Activated naive CD8-positive, alpha-beta T cell treated with anti-CD3 and anti-CD28 coated beads, Interleukin-2, amount 50 U/mL, for 24 hours (primary cell): Measurements from ENCODE around the gene TRDN.

Experiments used
- ATAC-seq: fragments of 150-1000 bp; cut with Tn5 transposase; one replicate; pipeline ENCODE4 v1.10.0; 2021
- DNase-seq: peaks from one replicate; pipeline ENCODE4 v3.0.0; 2021
- H3K27ac Mint-ChIP-seq: one replicate; pipeline ENCODE4 v1.8.0; 2021; ENCODE audit warnings: mild to moderate bottlenecking, mixed read lengths
- H3K27me3 Mint-ChIP-seq: one replicate; pipeline ENCODE4 v1.8.0; 2021; ENCODE audit warnings: mixed read lengths
- H3K36me3 Mint-ChIP-seq: one replicate; pipeline ENCODE4 v1.8.0; 2021; ENCODE audit warnings: low read depth, mixed read lengths
- H3K4me1 Mint-ChIP-seq: one replicate; pipeline ENCODE4 v1.8.0; 2021; ENCODE audit warnings: mixed read lengths
- H3K4me3 Mint-ChIP-seq: one replicate; pipeline ENCODE4 v1.8.0; 2021; ENCODE audit warnings: mild to moderate bottlenecking, moderate library complexity, mixed read lengths
- H3K9me3 Mint-ChIP-seq: one replicate; pipeline ENCODE4 v1.8.0; 2021; ENCODE audit warnings: mixed read lengths

The TRDN gene

DNA sequence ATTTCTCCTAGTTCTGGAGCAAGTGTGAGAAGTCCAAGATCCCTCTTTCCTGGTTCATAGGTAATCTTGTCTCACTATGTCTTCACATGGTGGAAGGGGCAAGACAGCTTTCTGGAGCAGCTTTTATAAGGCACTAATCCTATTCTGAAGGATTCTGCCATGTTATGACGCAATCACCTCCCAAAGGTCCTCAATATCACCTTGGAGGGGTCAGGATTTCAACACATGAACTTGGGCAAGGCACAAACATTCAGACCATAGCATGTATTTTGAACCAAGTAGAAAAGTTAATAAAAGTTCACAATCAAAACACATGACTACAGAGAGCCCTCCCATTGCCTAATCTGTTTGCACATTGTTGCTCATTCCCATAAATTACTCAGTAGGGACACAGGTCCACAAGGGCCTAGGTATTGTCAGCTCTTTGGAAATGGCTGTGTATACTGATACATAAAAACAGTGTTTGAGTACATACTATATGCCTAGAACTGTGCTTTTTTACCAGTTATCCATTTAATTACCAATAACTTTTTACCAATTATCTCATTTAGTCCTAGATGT, 11.3 kb upstream of the TRDN start:
- Mint-ChIP-seq H3K4me1 (no peaks in the 10 kb centered on the region), H3K4me3 (no peak overlapping the region), H3K9me3 (no peaks in the 10 kb centered on the region), H3K27ac (no peak overlapping the region), H3K27me3 (no peaks in the 10 kb centered on the region), H3K36me3 (no peaks in the 10 kb centered on the region)
- ATAC-seq (no peak), DNase-seq (no peak)

DNA sequence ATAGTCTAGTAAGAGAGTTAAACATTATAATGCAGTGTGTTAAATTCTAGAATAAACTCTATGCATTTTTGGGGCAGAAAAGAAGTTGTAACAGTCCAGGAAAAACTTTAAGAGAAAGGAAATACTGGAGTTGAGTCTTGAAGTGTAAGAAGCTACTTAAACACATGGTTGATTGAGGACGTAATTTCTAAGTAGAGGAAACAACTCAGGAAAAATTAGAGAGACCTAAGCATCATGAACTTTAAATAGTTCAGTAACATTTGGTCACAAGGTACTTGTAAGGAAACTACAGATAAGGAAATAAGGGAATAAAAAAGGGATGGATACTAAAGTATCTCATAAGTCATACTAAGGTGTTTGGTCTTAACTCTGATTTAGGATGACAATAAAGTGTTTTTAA, 4.7 kb upstream of the TRDN start:
- Mint-ChIP-seq H3K27ac (no peak overlapping the region), H3K9me3 (no peaks in the 10 kb centered on the region), H3K27me3 (no peaks in the 10 kb centered on the region), H3K4me3 (no peak overlapping the region), H3K36me3 (no peaks in the 10 kb centered on the region), H3K4me1 (no peaks in the 10 kb centered on the region)
- ATAC-seq (no peak), DNase-seq (no peak)

DNA sequence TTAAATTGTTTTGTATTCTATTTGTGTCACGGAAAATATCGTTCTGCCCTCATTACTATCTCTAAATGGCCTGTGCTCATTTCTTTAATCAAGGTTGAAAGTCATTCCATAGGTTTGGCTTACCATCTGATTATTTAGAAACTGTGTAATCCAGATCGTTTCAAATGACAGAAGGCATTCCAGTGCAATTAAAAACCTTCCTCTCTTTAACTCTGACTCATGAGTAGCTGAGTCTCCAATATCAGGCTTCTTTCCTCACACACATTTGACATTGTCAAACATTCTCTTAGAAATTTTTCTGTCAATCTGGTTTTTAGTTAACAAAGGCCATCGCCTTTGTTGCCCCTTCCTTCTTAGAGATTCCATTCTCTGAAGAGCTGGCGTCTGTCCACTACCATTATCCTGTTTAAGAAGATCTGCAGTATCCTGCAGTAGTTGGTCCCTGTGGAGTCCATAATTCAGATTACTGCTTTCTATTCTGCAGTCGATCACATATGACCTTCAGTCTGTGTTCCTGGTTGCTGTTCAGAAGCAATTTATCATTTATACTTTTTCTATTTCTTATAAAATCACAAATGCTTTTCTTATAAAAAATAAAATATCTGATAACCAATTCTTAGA, 3.9 kb upstream of the TRDN start:
- no peak overlapping the region for H3K27ac Mint-ChIP-seq
- no peaks in the 10 kb centered on the region for H3K36me3 Mint-ChIP-seq
- H3K27me3 Mint-ChIP-seq: no peaks in the 10 kb centered on the region
- H3K4me1 Mint-ChIP-seq: no peaks in the 10 kb centered on the region
- no peak for ATAC-seq
- no peak for DNase-seq
- no peak overlapping the region for H3K4me3 Mint-ChIP-seq
- H3K9me3 Mint-ChIP-seq: no peaks in the 10 kb centered on the region

DNA sequence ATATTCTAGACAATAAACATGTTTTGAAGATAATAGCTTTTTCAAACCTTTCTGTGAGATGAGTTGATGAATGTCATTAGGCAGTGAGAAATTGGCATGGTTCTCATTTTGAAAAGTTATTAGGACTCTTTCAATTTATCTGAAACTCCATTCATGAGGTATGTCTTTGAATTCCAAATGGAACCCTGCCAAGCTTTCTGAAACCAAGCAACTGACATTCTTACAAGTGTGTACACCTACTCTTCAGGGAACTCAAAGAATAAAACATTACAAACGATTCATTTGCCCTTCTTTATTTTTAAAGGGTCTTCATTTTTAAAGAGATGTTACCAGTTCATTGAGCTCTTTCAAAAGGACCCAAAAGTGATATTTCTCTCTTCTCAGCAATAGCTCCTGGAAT, 2.1 kb upstream of the TRDN start:
- no peaks in the 10 kb centered on the region for H3K36me3 Mint-ChIP-seq
- no peak for DNase-seq
- no peak overlapping the region for H3K4me3 Mint-ChIP-seq
- no peaks in the 10 kb centered on the region for H3K4me1 Mint-ChIP-seq
- H3K27me3 Mint-ChIP-seq: no peaks in the 10 kb centered on the region
- ATAC-seq: no peak
- H3K27ac Mint-ChIP-seq: no peak overlapping the region
- H3K9me3 Mint-ChIP-seq: no peaks in the 10 kb centered on the region

DNA sequence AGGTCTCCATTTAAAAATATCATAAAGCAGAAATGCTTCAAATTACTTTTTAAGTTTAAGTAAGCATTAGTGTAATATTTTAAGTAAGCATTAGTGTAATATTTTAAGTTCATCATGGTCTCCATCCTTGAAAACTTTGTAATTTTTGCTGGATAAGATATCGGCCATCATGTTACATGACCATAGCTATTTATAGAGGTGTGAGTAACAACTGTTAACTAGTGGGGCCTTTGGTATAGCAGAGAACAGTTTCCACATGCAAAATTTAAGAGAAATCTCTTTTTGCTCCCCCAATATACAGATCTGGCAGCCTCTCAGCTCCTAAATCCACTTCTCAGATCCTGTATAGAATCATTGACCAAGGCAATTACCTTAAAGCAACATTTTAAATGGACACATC, 468 bp downstream of the TRDN start:
- no peak for DNase-seq
- Mint-ChIP-seq H3K4me1 (no peaks in the 10 kb centered on the region), H3K36me3 (no peaks in the 10 kb centered on the region), H3K9me3 (no peaks in the 10 kb centered on the region), H3K27me3 (no peaks in the 10 kb centered on the region), H3K4me3 (no peak overlapping the region), H3K27ac (no peak overlapping the region)
- ATAC-seq: no peak

DNA sequence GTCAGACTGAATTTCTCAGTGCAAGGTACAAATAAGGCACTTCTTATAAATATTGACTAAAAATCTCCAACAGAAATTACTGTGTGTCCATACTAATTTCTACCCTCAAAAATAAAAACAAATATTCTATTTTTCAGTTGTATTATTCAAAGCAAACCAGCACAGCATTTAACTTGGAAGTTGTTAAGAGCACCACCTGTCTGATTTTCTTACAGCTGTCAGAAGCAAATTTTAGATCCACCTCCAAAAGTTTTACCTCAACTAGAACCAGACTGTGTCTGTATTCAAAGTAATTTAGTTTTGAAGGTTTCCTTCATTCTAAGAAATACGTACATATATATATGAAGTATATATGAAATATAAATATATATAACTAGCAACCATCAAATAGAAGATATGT, 1.2 kb downstream of the TRDN start:
- Mint-ChIP-seq H3K36me3 (no peaks in the 10 kb centered on the region), H3K4me3 (no peak overlapping the region), H3K9me3 (no peaks in the 10 kb centered on the region), H3K27me3 (no peaks in the 10 kb centered on the region), H3K27ac (no peak overlapping the region), H3K4me1 (no peaks in the 10 kb centered on the region)
- no peak for ATAC-seq
- no peak for DNase-seq

DNA sequence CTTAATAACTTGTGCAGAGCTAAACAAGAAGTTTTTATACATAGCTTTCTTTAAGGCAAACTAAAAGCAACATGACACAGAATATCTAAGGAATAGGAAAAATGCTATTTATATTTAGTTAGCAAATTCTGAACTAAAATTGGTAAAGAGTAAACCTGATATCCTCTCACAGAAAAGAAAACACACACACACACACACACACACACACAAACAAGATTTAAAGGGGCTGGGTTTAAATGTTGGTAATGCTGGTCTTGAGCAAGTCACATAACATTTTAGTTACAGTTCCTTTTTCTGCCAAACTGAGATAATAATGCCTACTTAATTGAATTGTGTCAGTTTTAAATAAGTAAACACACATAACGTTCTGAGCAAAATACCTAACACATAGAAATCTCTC, 1.6 kb downstream of the TRDN start:
- Mint-ChIP-seq H3K36me3 (no peaks in the 10 kb centered on the region), H3K27ac (no peak overlapping the region), H3K27me3 (no peaks in the 10 kb centered on the region), H3K4me3 (no peak overlapping the region), H3K4me1 (no peaks in the 10 kb centered on the region), H3K9me3 (no peaks in the 10 kb centered on the region)
- DNase-seq: no peak
- ATAC-seq: no peak

DNA sequence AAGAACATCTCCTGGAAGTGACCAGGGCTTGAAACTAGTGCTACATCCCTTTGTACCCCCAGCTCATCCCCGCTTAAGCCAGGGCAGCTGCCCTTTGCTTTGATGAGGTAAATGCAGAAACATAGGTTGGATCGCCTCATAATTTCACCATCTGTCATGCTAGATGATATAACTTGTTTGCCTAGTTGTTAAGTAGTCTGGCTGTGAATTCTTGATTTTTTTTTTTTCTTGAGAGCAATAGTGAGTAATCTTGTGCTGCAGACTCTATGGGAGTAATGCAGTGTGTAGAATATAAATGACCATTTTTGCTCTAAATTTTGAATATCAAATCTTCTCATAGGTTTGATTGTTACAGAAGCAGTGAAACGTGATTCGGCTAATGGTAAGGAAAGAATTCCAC, 4.1 kb downstream of the TRDN start:
- no peaks in the 10 kb centered on the region for H3K36me3 Mint-ChIP-seq
- no peaks in the 10 kb centered on the region for H3K27me3 Mint-ChIP-seq
- no peaks in the 10 kb centered on the region for H3K9me3 Mint-ChIP-seq

DNA sequence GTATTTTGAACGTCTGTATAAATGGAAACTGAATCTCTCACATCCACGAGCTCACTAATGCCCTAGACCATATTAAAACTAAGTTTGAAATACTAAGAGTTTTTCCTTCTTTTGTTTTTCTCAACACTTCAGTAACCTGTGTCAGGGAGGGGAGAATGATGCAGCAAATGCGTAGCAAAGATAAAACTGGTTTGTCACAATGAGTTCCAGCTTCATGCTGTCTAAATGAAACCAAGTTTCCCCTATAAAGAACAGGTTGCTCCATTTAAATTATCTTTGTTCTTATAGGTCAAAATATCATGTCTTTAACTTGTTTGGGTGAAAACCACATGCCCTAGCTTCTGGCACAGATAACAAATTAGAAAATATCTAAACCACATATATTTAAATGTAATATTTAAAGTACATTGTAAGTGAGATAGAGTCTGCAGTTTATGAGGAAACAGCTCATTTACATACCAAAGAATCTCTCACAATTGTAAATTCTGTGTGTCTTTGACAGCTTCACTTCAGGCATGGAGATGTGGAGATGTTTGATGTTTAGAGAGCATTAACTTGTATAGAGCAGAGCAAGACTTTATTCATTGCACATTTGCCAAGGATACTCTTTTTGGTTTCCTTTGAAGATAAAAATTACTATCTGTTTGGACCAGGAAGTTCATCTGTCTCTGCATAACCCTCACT, 7.3 kb downstream of the TRDN start:
- H3K4me3 Mint-ChIP-seq: no peak overlapping the region

More for the DNA sequence above, 4.1 kb downstream of the TRDN start:
- no peaks in the 10 kb centered on the region for H3K4me1 Mint-ChIP-seq
- DNase-seq (no peak), ATAC-seq (no peak)
- no peak overlapping the region for H3K4me3 Mint-ChIP-seq
- no peak overlapping the region for H3K27ac Mint-ChIP-seq

DNA sequence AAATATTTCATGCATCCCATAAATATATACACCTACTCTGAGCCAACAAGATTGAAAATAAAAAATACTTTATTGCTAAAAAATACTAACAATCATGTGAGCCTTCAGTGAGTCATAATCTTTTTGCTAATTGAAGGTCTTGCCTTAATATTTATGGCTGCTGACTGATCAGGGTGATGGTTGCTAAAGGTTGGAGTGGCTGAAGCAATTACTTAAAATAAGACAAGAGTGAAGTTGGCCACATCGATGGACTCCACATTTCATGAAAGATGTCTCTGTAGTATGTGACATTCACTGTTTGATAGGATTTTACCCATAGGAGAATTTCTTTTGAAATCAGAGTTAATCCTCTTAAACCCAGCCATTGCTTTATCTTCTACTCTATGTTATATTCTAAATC, 11.1 kb downstream of the TRDN start:
- Mint-ChIP-seq H3K4me1 (no peaks in the 10 kb centered on the region), H3K4me3 (no peak overlapping the region), H3K27ac (no peak overlapping the region), H3K27me3 (no peaks in the 10 kb centered on the region), H3K36me3 (no peaks in the 10 kb centered on the region), H3K9me3 (no peaks in the 10 kb centered on the region)
- DNase-seq: no peak
- ATAC-seq: no peak

More for the DNA sequence above, 7.3 kb downstream of the TRDN start:
- Mint-ChIP-seq H3K36me3 (no peaks in the 10 kb centered on the region), H3K27ac (no peak overlapping the region), H3K4me1 (no peaks in the 10 kb centered on the region), H3K9me3 (no peaks in the 10 kb centered on the region), H3K27me3 (no peaks in the 10 kb centered on the region)
- no peak for DNase-seq
- ATAC-seq: no peak

DNA sequence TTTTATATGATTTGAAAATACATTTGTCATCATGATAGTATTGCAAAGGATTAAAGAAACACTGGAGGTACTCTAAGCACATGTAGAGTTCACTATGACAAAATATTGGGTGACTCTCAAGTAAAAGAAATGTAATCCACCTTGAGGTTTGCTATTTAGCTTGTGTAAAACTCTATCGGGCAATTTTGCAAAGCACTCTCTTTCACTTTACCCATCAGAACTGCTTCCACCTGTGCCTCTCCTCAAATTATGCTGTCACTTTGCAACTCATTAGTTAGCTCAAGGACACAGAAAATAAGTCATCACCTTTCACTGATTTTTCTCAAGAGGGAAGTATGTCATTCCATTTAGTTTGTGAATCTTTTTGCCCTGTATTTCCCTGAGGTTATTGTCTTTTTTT, 14.0 kb downstream of the TRDN start:
- H3K27ac Mint-ChIP-seq: no peak overlapping the region
- H3K4me1 Mint-ChIP-seq: no peaks in the 10 kb centered on the region
- H3K9me3 Mint-ChIP-seq: peaks cover 5% of the 10 kb centered on the region
- H3K27me3 Mint-ChIP-seq: no peaks in the 10 kb centered on the region
- ATAC-seq (no peak), DNase-seq (no peak)
- H3K36me3 Mint-ChIP-seq: no peaks in the 10 kb centered on the region
- no peak overlapping the region for H3K4me3 Mint-ChIP-seq

DNA sequence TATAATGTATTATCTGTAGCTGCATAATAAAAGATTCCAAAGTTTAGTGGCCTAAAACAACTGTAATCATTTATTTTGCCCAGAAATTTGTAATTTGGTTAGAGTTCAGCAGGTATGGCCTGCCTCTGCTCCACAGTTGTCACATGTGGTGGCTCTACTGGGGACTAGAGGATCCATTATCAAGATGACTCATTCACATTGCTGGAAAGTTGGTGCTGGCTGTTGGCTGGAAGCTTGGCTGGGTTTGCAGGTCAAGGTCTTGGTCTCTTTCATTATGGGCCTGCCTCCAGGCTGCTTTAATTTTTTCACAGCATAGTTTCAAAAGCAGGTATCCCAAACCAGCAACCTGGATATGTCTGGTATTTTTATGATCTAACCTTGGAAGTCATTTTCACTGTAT, 17.6 kb downstream of the TRDN start:
- no peaks in the 10 kb centered on the region for H3K27me3 Mint-ChIP-seq
- DNase-seq (no peak), ATAC-seq (no peak)
- no peak overlapping the region for H3K4me3 Mint-ChIP-seq
- H3K27ac Mint-ChIP-seq: no peak overlapping the region
- peaks cover 5% of the 10 kb centered on the region for H3K9me3 Mint-ChIP-seq
- H3K4me1 Mint-ChIP-seq: no peaks in the 10 kb centered on the region
- no peaks in the 10 kb centered on the region for H3K36me3 Mint-ChIP-seq

DNA sequence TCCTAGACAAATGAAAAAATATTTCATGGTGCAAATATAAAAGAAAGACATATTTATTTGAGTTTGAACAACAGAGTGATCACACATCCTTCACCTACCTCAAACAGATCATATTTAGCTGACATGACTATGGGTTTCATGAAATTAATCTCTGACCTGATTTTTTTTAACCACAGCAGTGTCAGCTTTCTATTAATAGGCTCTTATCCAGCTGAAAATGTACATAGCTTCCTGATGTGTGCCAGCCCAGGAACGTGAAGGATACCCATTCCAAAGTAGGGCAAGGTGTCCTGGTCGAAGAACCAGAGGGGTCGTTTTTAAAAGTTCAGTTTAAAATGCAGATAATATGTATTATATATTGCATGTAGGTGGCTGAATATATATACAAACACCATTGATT, 19.8 kb downstream of the TRDN start:
- Mint-ChIP-seq H3K36me3 (no peaks in the 10 kb centered on the region), H3K4me3 (no peak overlapping the region), H3K4me1 (no peaks in the 10 kb centered on the region), H3K27ac (no peak overlapping the region), H3K9me3 (peaks cover 5% of the 10 kb centered on the region), H3K27me3 (no peaks in the 10 kb centered on the region)
- no peak for DNase-seq
- ATAC-seq: no peak

DNA sequence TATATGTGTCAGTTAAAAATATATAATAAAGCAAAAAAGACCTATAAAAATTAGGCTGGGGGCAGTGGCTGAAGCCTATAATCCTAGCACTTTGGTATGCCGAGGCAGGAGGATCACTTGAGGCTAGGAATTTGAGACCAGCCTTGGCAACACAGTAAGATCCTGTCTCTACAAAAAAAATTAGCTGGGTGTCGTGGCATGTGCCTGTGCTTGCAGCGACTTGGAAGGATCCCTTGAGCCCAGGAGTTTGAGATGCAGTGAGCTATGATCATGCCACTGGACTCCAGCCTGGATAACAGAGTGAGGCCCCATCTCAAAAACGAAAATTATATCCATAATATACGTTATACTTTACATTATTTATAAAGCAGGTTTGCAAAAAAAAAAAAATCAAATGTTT, 20.7 kb downstream of the TRDN start:
- Mint-ChIP-seq H3K27ac (no peak overlapping the region), H3K36me3 (no peaks in the 10 kb centered on the region), H3K4me3 (no peak overlapping the region), H3K9me3 (peaks cover 5% of the 10 kb centered on the region), H3K27me3 (no peaks in the 10 kb centered on the region), H3K4me1 (no peaks in the 10 kb centered on the region)
- DNase-seq (no peak), ATAC-seq (no peak)

DNA sequence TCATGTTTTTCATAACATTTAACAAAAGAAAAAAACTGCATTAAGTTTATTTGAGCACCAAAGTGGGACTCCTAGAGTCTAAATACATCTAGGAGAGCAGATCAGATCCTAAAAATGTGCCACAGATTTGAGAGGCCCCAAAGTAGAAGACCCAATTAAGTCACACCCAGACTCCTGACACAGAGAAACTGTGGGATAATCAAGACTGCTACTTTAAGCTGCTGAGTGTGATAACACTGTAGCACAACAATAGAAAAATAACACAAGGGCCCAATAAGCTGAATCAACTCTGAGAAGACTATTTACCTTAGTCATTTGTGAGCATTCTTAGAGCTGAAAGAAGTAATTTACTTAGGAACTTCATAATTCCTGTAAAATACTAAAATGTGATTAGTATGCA, 26.0 kb downstream of the TRDN start:
- H3K36me3 Mint-ChIP-seq: no peaks in the 10 kb centered on the region
- H3K27ac Mint-ChIP-seq: no peak overlapping the region
- no peaks in the 10 kb centered on the region for H3K4me1 Mint-ChIP-seq
- H3K4me3 Mint-ChIP-seq: no peak overlapping the region
- no peak for DNase-seq
- ATAC-seq: no peak
- H3K9me3 Mint-ChIP-seq: no peaks in the 10 kb centered on the region
- no peaks in the 10 kb centered on the region for H3K27me3 Mint-ChIP-seq
